ENCODE measurements around the gene UBL4B.

- TF ChIP-seq CTCF (conservative IDR thresholded peaks at IDR 0.05; ENCODE audit: low read length), result no peak
- no peak for TF ChIP-seq EZH2phosphoT487 (IDR thresholded peaks at IDR 0.05; ENCODE audit: borderline replicate concordance, low read depth, low read length)
Measured at GRCh38 chr1:110070282-110070669, 42.0 kb upstream of the UBL4B start.

Data from OCI-LY7 (cell line).